Retinal pigment epithelial cell (primary cell): ENCODE measurements around the gene TIPARP.
"Not testable (repeated sequence)": the region's sequence is repeated elsewhere in the genome, so short reads cannot be mapped to it uniquely, and the experiment has no call there.

Experiments used
- DNase-seq: peaks from one replicate; pipeline ENCODE4 v3.0.0-alpha.2; 2010; ENCODE audit warnings: low read depth
- H3K4me3 ChIP-seq: 2 replicates; pipeline ENCODE4 v1.5.1; 2011; ENCODE audit warnings: mild to moderate bottlenecking, low read length, control low read depth, moderate library complexity
- CTCF ChIP-seq: conservative IDR thresholded peaks from 2 replicates; pipeline ENCODE4 v1.5.1; 2011; ENCODE audit warnings: low read depth, low read length, control low read depth, inconsistent platforms

The TIPARP gene

DNA sequence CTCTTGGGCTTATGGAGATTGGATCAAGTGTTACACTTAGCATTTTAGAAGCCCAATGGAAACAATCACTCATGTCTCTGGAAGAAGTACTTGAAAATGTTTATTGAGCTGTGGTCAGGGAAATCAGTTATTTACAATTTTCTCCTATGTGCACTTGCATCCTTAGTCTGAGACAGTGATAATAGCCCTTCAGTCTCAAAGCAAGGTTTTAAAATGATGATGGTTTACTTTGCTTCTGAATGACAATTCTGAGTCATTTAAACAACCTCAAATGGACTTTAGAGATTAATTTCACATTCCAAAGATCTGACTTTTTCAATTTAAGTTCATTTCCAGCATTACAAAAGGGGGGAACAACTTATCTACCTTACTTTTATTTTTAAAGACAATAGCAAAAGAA is 20.1 kb downstream of the TIPARP start:
- DNase-seq, result no peak
- no peak overlapping the region for H3K4me3 ChIP-seq
- no peak for TF ChIP-seq CTCF

- DNase-seq, result no peak
- H3K4me3 ChIP-seq, result no peak overlapping the region
- TF ChIP-seq CTCF, result no peak
Measured at GRCh38 chr3:156702367-156702766, 28.0 kb downstream of the TIPARP start.

GRCh38 chr3:156704370-156705036 is 30.1 kb downstream of the TIPARP start:
- DNase-seq, result no peak
- no peak for TF ChIP-seq CTCF
- H3K4me3 ChIP-seq, result no peak overlapping the region

DNA sequence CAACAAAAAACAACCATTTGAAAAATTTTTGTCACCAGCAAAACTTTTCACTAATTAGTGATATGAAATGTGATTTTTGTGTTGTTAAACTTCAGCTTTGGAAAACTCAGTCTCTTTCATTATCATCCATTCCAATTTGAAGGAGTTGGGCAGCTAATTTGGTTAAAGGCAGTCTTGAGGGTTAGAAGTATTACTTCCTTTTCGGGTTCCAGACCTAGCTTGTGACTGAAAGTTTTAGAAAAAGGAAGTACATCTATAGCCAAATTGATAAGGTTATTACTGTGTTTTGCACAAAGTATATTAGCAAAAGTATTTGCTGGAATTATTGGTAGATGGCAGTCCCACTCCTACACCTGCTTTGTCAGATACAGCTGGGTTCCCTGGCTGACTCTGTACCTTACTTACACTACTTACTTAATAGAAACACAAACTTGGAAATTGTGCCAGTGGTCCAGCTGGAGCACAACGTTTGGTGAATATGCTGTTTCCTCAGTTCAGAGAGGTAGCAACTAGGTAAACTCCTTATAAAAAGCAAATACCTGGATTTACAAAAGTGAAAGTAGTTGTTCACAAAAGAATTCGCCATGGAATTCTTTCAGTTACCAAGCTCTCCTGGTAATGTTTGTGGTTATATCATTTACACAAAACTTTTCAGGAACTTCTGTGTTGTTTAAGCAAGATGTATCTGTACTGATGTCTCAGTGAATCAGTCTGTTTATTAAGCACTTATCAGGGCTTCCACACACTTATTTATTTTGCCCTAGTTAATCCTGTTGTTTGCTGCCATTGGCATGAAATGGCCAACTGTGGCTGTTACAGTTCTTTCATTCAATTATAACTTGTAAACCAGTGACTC is 31.6 kb downstream of the TIPARP start:
- no peak for TF ChIP-seq CTCF
- no peak for DNase-seq
- no peak overlapping the region for H3K4me3 ChIP-seq

DNA sequence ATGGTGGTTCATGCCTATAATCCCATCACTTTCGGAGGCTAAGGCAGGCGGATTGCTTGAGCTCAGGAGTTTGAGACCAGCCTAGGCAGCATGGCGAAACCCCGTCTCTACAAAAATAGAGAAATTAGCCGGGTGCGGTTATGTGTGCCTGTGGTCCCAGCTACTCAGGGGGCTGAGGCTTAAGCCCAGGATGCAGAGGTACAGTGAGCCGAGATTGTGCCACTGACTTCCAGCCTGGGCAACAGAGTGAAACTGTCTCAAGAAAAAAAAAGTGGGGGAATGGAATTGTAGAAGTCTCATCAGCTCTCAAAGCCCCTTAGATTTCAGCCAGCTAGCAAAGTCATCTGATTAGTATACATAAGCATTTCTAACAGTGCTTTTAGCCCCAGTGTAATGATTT is 33.2 kb downstream of the TIPARP start:
- no peak overlapping the region for H3K4me3 ChIP-seq
- TF ChIP-seq CTCF, result no peak
- DNase-seq, result no peak

DNA sequence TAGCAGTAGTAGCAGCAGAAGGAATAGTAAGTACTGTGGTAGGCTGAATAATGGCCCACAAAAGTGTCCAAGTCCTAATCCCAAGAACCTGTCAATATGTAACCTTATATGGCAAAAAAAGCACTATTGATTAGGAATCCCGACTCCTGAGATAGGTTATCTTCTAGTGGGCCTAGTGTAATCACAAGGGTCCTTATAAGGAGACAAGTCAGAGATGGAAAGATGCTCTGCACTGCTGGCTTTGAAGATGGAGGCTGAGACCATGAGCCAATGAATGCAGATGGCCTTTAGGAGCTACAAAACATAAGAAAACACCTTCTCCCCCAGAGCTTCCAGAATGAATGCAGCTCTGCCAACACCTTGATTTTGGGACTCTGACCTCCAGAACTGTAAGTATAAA is 36.0 kb downstream of the TIPARP start:
- no peak for DNase-seq
- TF ChIP-seq CTCF, result no peak
- no peak overlapping the region for H3K4me3 ChIP-seq

- no peak for TF ChIP-seq CTCF
- DNase-seq, result no peak
- no peak overlapping the region for H3K4me3 ChIP-seq
Measured at GRCh38 chr3:156711113-156711512, 36.7 kb downstream of the TIPARP start.

DNA sequence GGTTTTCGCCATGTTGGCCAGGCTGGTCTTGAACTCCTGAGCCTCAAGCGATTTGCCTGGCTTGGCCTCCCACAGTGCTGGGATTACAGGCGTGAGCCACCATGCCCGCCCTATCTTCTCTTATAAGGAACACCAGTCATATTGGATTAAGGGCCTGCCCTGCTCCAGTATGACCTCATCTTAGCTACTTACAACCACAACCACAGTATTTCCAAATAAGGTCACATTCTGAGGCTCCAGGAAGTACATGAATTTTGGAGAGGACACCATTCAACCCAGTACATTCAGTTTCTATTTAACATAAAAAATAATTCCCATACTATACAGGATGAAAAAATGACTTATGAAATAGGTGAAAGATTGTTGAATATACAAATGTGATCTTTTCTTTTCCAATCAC is 37.6 kb downstream of the TIPARP start:
- H3K4me3 ChIP-seq, DNase-seq: not testable (repeated sequence)
